Smooth muscle cell (in vitro differentiated cells): ENCODE data around the gene CRAT. TPM values are rescaled to one million over a fixed set of nuclear protein-coding genes. Genes with fewer than 3 reads are reported as not detected.

Source experiments
- DNase-seq: peaks from one replicate; lab custom pipeline; 2025; ENCODE audit not compliant: unreplicated experiment; lab: John Stamatoyannopoulos, UW
- H2AFZ ChIP-seq: fragments of 200-600 bp; sonication (generic); 2 replicates; pipeline ENCODE4 v1.6.0; 2016; ENCODE audit warnings: antibody characterized with exemption, low read depth, mild to moderate bottlenecking
- H3F3A ChIP-seq: fragments of 200-600 bp; sonication (generic); 2 replicates; pipeline ENCODE4 v1.6.0; 2017; ENCODE audit warnings: antibody characterized with exemption, low read depth
- H3K27ac ChIP-seq: fragments of 200-600 bp; sonication (generic); 2 replicates; pipeline ENCODE4 v1.5.1; 2016; ENCODE audit warnings: low read depth, mild to moderate bottlenecking
- H3K27me3 ChIP-seq: fragments of 200-600 bp; sonication (generic); 2 replicates; pipeline ENCODE4 v1.6.1; 2016; ENCODE audit warnings: low read depth, mild to moderate bottlenecking
- H3K36me3 ChIP-seq: fragments of 200-600 bp; sonication (generic); 2 replicates; pipeline ENCODE4 v1.5.1; 2016; ENCODE audit warnings: low read depth
- H3K4me1 ChIP-seq: fragments of 200-600 bp; sonication (generic); 2 replicates; pipeline ENCODE4 v1.5.1; 2016; ENCODE audit warnings: low read depth
- H3K4me2 ChIP-seq: fragments of 200-600 bp; sonication (generic); 2 replicates; pipeline ENCODE4 v1.6.0; 2016; ENCODE audit warnings: mild to moderate bottlenecking
- H3K4me3 ChIP-seq: fragments of 200-600 bp; sonication (generic); 2 replicates; pipeline ENCODE4 v1.5.1; 2016; ENCODE audit warnings: mild to moderate bottlenecking
- H3K79me2 ChIP-seq: fragments of 200-600 bp; sonication (generic); 2 replicates; pipeline ENCODE4 v1.6.0; 2016; ENCODE audit warnings: low read depth, mild to moderate bottlenecking
- H3K9ac ChIP-seq: fragments of 200-600 bp; sonication (generic); 2 replicates; pipeline ENCODE4 v1.6.0; 2016; ENCODE audit warnings: low read depth
- H3K9me3 ChIP-seq: fragments of 200-600 bp; sonication (generic); replicated peaks from 2 replicates; pipeline ENCODE4 v1.5.1; 2016; ENCODE audit warnings: low read depth
- H4K20me1 ChIP-seq: fragments of 200-600 bp; sonication (generic); 2 replicates; pipeline ENCODE4 v1.6.0; 2016; ENCODE audit warnings: low read depth
- CTCF ChIP-seq: fragments of 200-600 bp; sonication (generic); IDR thresholded peaks from 2 replicates; pipeline ENCODE4 v1.5.1; 2017; ENCODE audit warnings: borderline replicate concordance, mild to moderate bottlenecking, antibody characterized with exemption; ENCODE audit not compliant: insufficient read depth, poor library complexity, severe bottlenecking
- WGBS: methylation state at CpG from one replicate; pipeline ENCODE4 v1.1.7; 2016; ENCODE audit warnings: low lambda C conversion rate; 5-methylcytosine and 5-hydroxymethylcytosine counted together
- polyA plus RNA-seq: library from polyadenylated mRNA; unstranded; fragments of >200 nt; fragmentation: Nextera tagmentation; extraction: Ambion mirVana; gene quantifications from 2 replicates; pipeline ENCODE4 v1.2.1, GENCODE V29; 2016
- total RNA-seq: library from RNA; depleted of rRNA; stranded (reverse); fragments of >200 nt; gene quantifications from 2 replicates; pipeline ENCODE4 v1.2.3, GENCODE V29; 2014

CRAT gene
- total and polyA plus RNA-seq, 2 experiments from 2014 or later = 20.0 to 52.3 TPM

GRCh38 chr9:129071526-129072126, 39.0 kb downstream of the CRAT start:
- H3K27ac ChIP-seq = no peak overlapping the region
- no peak for TF ChIP-seq CTCF
- no peak overlapping the region for H3K4me2 ChIP-seq
- H3K4me3 ChIP-seq = no peak overlapping the region
- H2AFZ ChIP-seq = no peak overlapping the region
- DNase-seq = no peak
- H3K79me2 ChIP-seq = no peaks in the 10 kb centered on the region
- no peak overlapping the region for H3K9ac ChIP-seq
- 75% methylated on average over 10 of the region's 10 CpGs for WGBS
- H3K9me3 ChIP-seq = no peaks in the 10 kb centered on the region
- H3K27me3 ChIP-seq = no peaks in the 10 kb centered on the region
- H4K20me1 ChIP-seq = no peaks in the 10 kb centered on the region
- H3K36me3 ChIP-seq = no peaks in the 10 kb centered on the region
- H3F3A ChIP-seq = no peaks in the 10 kb centered on the region
- H3K4me1 ChIP-seq = no peaks in the 10 kb centered on the region

- no peak for DNase-seq
- 78% methylated on average over 20 of the region's 21 CpGs for WGBS
- H4K20me1 ChIP-seq = no peaks in the 10 kb centered on the region
- no peaks in the 10 kb centered on the region for H3K9me3 ChIP-seq
- H3K27me3 ChIP-seq = no peaks in the 10 kb centered on the region
- H3K4me1 ChIP-seq = no peaks in the 10 kb centered on the region
- H3K27ac ChIP-seq = no peak overlapping the region
- H2AFZ ChIP-seq = no peak overlapping the region
- no peak overlapping the region for H3K9ac ChIP-seq
- no peak for TF ChIP-seq CTCF
- no peaks in the 10 kb centered on the region for H3K79me2 ChIP-seq
- H3K4me3 ChIP-seq = no peak overlapping the region
- H3K36me3 ChIP-seq = no peaks in the 10 kb centered on the region
- no peaks in the 10 kb centered on the region for H3F3A ChIP-seq
- no peak overlapping the region for H3K4me2 ChIP-seq
Measured at GRCh38 chr9:129070696-129071525, 39.7 kb downstream of the CRAT start.

- H3K79me2 ChIP-seq = no peaks in the 10 kb centered on the region
- H4K20me1 ChIP-seq = no peaks in the 10 kb centered on the region
- no peaks in the 10 kb centered on the region for H3K36me3 ChIP-seq
- H3F3A ChIP-seq = no peaks in the 10 kb centered on the region
- no peak overlapping the region for H2AFZ ChIP-seq
- no peak overlapping the region for H3K9ac ChIP-seq
- no peaks in the 10 kb centered on the region for H3K4me1 ChIP-seq
- 98% methylated on average over 25 of the region's 26 CpGs for WGBS
- no peak for TF ChIP-seq CTCF
- no peak overlapping the region for H3K4me3 ChIP-seq
- H3K4me2 ChIP-seq = no peak overlapping the region
- H3K27ac ChIP-seq = no peak overlapping the region
- H3K27me3 ChIP-seq = no peaks in the 10 kb centered on the region
- DNase-seq = no peak
- no peaks in the 10 kb centered on the region for H3K9me3 ChIP-seq
Measured at GRCh38 chr9:129069862-129070641, 40.5 kb downstream of the CRAT start.
